ENCODE measurements around the gene NR4A3. TPM values are rescaled to one million over a fixed set of nuclear protein-coding genes. Genes with fewer than 3 reads are reported as not detected.
"Not testable (repeated sequence)": the region's sequence is repeated elsewhere in the genome, so short reads cannot be mapped to it uniquely, and the experiment has no call there.

Gene NR4A3
- polyA plus RNA-seq, 10 donors: 0.42 to 3.0 (median 0.78) TPM

DNA sequence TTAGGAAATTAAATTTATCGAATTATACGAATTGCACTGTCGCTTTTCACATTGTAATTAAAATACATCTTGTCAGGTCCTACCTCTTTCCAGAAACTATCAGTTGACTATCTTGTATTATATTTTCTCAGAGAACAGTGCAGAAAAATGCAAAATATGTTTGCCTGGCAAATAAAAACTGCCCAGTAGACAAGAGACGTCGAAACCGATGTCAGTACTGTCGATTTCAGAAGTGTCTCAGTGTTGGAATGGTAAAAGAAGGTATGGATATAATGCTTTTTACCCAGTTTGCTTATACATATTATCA is 10.8 kb downstream of the NR4A3 start:
- DNase-seq: no peak

DNA sequence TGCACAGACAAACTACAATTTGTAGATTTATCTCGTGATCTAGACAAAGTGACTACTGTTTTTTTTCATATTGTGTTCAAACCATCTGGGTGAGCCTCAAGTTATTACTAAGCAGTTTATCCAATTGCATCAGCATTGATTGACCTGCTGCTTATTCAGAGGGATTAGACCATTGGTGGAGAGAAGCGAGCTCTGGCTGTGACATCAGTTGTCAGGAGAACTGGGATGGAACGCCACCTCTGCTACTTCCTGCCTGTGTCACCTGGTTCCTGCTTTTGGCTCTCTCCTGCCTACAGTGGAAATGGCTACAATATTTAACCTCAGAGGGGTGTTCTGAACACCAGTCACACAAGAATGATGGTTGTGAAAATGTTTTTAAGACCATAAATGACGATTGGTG is 12.1 kb downstream of the NR4A3 start:
- no peak for DNase-seq

GRCh38 chr9:99834474-99834873 is 12.8 kb downstream of the NR4A3 start:
- DNase-seq: no peak

DNA sequence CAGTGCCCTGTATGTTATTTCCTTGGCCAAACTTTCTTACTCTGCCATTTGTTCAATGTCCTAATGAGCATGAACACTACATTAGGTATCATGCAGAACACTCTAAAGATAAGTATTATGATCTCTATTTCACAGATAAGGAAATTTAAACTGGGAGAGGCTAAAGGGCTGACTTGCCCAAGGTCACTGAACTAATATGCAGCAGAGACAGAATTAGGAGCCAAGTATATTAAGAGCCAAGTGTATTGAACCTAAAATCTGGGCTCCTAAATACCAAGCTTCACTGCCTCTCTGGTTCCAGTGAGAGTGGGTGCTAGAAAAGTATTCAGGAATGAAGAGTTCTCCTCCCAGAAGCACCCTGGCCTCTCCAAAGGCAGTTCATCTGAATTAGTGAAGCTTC is 13.5 kb downstream of the NR4A3 start:
- no peak for DNase-seq

DNA sequence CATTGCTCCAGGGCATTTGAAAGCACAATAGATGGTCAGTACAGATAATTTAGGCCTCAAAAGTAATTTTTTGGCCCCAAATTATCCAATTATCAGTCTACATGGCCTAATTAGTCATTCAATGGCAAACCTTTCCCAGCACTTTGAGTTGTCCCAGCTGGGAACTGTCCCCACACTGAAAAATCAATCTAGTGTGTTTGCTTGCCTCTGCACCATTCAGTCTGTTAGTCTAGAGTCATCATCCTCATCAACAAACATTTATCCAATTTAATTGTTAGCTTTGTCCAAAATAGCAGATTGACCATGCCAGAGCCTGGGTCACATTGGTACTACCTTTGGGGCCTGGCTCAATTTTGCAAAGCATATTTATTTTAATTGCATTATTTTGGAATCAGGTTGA is 13.9 kb downstream of the NR4A3 start:
- no peak for DNase-seq

GRCh38 chr9:99840072-99840471 is 18.4 kb downstream of the NR4A3 start:
- DNase-seq: no peak

GRCh38 chr9:99845063-99845462 is 23.4 kb downstream of the NR4A3 start:
- no peak for DNase-seq

- no peak for DNase-seq
These were observed 26.8 kb downstream of the NR4A3 start for GRCh38 chr9:99848447-99848846.

DNA sequence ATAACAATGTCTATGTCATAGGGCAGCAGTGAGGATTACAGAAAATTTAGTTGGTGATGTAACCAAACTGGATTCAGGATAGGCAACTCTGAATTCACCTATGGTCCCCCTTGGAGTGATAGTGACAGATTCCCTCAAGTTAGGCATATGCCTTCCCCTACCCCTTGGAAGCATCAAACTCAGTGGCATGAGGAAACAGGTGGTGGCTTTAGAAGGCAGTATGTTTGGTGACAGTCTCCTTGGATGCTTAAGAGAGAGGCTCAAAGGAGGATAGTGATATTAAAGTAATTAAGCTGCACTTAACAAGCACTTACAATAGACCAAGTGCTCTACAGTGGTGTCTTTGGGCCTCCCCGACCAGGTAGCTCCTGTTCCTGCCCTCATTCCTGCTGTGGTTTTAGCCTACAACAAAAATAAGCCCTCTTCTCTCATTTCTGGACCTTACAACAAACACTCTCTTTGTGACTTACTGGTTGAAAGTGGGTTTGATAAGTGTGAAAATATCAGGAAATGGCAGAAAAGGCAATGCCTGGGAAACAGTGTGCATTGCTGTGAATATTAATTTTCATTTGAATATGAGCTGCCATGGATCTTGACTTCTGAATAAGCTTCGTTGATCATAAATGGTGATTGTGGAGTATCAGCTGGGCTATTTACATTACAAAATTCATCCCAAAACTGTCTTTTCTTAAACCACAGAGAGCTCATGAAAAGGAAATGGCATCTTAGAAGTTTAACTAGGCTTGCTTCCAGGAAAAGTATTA is 29.2 kb downstream of the NR4A3 start:
- no peak for DNase-seq

- no peak for DNase-seq
These were observed 29.8 kb downstream of the NR4A3 start for GRCh38 chr9:99851500-99851822.

- no peak for DNase-seq
These were observed 30.9 kb downstream of the NR4A3 start for GRCh38 chr9:99852617-99853016.

DNA sequence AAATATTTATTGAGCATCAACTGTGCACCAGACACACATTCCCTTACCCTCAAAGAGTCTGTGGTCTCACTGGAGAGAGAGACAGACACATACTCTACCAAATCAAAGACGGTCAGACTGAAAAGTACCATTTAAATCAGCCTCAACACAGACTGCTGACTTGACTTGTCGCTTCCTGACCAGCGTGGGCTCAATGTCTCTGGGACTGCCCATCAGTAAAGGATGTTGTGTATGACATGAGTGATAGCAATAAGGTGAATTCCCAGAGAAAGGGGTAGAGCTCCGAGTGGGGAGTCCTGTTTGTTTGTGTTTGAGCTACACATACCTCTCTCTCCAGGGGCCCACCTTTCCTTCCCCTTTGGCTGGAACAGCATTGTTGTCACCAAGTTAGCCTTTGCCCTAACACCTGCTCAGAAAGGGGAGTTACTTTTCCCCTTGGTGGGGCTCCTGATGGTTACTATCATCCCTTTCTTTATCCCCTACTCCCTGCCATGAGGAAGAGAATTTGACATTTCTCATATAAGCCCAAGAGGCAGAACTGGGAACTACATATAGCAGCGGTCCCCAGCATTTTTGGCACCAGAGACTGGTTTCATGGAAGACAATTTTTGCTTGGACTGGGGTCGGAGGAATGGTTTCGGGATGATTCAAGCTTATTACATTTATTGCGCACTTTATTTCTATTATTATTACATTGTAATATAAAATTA is 33.9 kb downstream of the NR4A3 start:
- no peak for DNase-seq

- not testable (repeated sequence) for DNase-seq
These were observed 35.9 kb downstream of the NR4A3 start for GRCh38 chr9:99857576-99857975.

DNA sequence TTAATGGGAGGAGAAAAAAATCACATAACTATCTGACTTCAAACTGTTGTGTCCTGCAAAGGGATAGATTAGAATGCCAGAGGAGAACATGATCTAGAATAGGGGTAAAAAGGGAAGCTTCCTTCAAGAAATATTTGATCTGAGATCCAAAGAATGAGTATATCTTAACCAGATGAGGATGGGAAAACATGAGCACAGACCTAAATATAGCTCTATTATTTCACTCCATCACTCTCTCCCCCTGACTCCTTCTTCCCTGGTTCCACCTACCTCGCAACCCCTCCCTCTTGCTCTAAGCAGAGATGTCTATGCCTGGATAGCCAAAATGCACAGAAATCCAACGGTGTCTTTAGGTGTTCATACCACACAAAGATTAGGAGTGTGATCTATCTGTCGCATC is 36.4 kb downstream of the NR4A3 start:
- no peak for DNase-seq

DNA sequence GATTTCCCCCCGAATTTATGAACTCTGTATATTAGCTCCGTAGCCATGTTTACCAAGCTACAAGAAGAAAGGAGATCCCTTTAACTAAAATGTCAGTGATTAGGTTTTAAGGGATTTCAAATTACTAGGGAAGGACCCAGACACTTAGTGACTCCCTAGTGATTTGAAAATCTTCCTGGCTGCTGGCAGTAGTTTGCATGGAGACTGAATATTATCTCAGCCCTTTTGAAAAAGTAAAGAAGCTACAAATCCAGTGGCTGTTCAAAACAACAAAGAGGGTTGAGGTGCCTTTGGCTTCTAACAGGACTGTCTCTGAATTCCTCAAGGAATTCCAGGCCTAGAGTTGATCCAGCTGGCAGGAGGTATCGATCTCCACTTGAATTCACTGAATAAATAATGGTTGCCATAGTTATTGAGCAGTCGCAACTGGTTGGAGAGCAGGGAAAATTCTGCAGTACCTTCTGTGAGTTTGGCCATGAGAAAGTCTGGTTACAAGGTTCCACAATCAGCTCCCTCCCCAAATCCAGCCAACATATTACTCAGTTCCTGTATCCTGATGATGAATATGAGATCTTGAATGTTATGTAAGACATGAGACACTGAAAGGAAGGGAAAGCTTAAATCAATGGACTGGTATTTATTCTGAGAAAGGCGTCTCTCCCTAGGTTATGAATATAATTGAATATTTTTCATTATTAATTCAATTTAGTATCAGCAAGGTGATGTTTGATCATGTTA is 37.7 kb downstream of the NR4A3 start:
- DNase-seq: peak in 2 of 3 donors; percentile 40 to 65

GRCh38 chr9:99860266-99860665 is 38.6 kb downstream of the NR4A3 start:
- peak in 2 of 3 donors; percentile 13 to 63 for DNase-seq

GRCh38 chr9:99863955-99864354 is 42.3 kb downstream of the NR4A3 start:
- DNase-seq: no peak

DNA sequence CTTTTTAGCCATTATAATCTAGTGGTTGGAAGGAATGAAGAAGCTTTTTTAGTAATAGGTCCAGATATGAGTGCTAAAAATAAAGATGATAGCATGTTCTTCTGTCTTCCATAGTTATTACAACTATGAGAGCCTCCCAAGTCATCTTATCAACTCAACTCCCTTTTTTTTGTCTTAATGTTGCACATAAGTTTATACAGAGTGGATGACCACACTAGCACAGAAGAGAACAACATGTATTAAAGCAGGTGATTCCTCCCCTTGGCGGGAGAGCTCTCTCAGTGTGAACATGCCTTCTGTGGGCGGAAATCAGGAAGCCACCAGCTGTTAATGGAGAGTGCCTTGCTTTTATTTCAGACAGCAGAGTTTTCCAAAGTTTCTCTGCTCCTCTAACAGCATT is 44.7 kb downstream of the NR4A3 start:
- DNase-seq: no peak

GRCh38 chr9:99867536-99867935 is 45.9 kb downstream of the NR4A3 start:
- no peak for DNase-seq

DNA sequence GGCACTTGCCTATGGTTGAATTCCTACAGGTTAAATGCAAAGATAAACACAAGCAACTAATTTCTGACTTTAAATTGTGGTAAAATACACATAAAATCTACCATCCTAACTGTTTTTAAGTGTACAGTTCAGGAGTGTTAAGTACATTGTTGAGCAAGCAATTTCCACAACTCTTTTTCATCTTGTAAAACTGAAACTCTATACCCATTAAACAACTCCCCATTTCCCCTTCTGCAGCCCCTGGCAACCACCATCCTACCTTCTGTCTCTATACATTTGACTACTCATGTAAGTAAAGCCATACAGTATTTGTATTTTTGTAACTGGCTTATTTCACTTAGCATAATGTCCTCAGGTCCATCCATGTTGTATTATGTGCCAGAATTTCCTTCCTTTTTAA is 46.3 kb downstream of the NR4A3 start:
- DNase-seq: no peak

- no peak for DNase-seq
These were observed 47.2 kb downstream of the NR4A3 start for GRCh38 chr9:99868845-99869244.

DNA sequence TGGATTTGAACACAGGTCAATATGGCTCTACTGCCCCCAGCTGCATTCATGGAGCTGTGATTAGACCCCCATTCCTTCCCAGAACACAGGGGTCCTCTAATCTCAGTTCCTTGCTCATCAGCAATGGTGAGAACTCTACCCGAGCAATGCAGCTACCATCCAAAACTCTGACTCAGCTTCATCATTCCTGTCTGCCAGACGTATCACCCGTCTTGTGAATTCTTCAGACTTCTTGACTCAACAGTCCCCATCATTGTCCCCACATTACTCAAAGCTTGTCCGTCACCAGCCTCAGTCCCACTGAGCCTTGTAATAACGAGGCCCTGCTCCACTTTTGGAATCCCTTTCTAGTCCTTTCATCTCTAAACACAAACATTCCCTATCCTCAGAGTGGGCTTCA is 48.4 kb downstream of the NR4A3 start:
- DNase-seq: peak in 1 of 3 donors; percentile 33

GRCh38 chr9:99873531-99873930 is 51.8 kb downstream of the NR4A3 start:
- DNase-seq: peak in 1 of 3 donors; percentile 20
